HAP-1 (cell line): ENCODE measurements around the gene NOS1AP.

Experiments
- DNase-seq, 2 experiments: peaks; one replicate each; pipeline ENCODE4 v3.0.0-alpha.2; 2016 to 2020; ENCODE audit warnings: low spot score in 2 of 2
- H3K27me3 ChIP-seq: fragments of 250-450 bp; sonication (Bioruptor Pico); 2 replicates; pipeline ENCODE4 v1.5.1; 2020; ENCODE audit warnings: low read depth, mild to moderate bottlenecking, moderate library complexity
- H3K36me3 ChIP-seq: fragments of 250-450 bp; sonication (Bioruptor Pico); replicated peaks from 2 replicates; pipeline ENCODE4 v1.5.1; 2020; ENCODE audit warnings: mild to moderate bottlenecking
- H3K4me1 ChIP-seq: fragments of 250-450 bp; sonication (Bioruptor Pico); 2 replicates; pipeline ENCODE4 v1.5.1; 2020; ENCODE audit warnings: mild to moderate bottlenecking
- H3K4me3 ChIP-seq: fragments of 250-450 bp; sonication (Bioruptor Pico); 2 replicates; pipeline ENCODE4 v1.5.1; 2020; ENCODE audit warnings: mild to moderate bottlenecking, moderate library complexity
- H3K9me3 ChIP-seq: fragments of 250-450 bp; sonication (Bioruptor Pico); 2 replicates; pipeline ENCODE4 v1.5.1; 2020; ENCODE audit warnings: mild to moderate bottlenecking, moderate library complexity
- in situ Hi-C: fragments of 300-500 bp; cut with MboI; formaldehyde crosslinking; loops from 3 replicates; pipeline ENCODE4 v1.14.3; 2020; ENCODE audit warnings: low sequenced_read_pairs, inconsistent platforms, mixed read lengths

NOS1AP gene

DNA sequence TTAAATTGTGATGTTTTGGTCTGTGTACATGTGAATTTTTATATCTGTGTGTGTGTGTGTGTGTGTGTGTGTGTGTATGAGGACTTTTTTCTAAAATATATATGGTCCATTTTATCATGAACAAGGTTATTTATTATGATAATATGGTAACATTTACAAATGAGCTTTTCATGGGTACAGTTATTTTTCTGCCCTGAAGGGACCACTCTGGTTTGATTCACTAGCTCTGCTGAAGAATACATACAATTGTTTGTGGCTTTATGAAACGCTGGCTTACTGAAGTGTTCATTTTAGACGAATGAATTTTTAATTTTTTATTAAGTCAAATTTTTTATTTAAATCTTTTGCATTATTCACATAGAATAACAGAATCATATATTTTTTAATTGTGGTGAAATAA, 235.2 kb downstream of the NOS1AP start:
- Histone ChIP-seq H3K4me1 (no peaks in the 10 kb centered on the region), H3K36me3 (no peaks in the 10 kb centered on the region), H3K27me3 (no peaks in the 10 kb centered on the region), H3K9me3 (no peaks in the 10 kb centered on the region), H3K4me3 (no peak overlapping the region)
- in situ Hi-C loops: no loop called here
- DNase-seq: no peak

DNA sequence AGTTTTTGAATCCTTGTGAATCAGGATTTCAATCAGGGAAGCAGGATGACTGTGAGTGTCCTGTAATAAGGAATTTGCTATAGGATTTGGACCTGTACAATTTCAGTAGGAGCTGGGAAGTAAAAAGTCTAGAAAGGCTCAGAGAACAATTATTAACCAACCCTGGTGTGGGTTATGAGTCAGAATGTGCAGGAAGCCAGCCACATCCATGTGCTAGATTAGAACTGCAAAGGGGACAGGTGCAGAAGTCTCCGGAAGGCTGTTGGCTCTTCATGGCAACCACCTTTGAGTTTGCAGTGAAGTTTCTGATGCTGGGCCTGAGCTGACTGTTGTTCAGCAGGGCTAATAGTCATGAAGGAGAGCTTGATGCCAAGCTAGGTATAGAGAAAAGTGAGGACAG, 236.5 kb downstream of the NOS1AP start:
- no peaks in the 10 kb centered on the region for H3K4me1 ChIP-seq
- in situ Hi-C loops: no loop called here
- no peak overlapping the region for H3K4me3 ChIP-seq
- no peak for DNase-seq
- no peaks in the 10 kb centered on the region for H3K9me3 ChIP-seq
- H3K27me3 ChIP-seq: peaks cover 3% of the 10 kb centered on the region; the same call in 1 of the 2 replicates
- no peaks in the 10 kb centered on the region for H3K36me3 ChIP-seq

DNA sequence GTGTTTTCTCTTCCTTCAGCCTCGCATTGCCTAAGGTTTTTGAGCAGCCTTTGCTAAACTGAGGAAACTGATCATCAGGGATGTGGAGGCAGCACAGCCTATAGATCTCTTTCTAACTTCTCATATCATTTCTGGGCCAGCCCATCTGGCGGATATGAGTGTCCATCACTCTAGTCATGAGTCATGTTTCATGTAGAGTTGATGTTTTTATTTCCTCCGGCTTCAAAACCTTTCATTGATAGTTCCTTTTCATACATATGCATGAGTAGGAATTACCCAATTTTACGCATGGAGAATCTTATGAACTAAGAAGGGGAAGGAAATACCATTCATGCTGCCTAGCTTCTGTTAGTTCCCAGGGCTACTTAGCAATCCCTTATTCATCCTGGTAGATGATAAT, 240.8 kb downstream of the NOS1AP start:
- H3K4me3 ChIP-seq: no peak overlapping the region
- in situ Hi-C loops: no loop called here
- no peak for DNase-seq
- H3K4me1 ChIP-seq: no peaks in the 10 kb centered on the region
- no peaks in the 10 kb centered on the region for H3K36me3 ChIP-seq
- peaks cover 3% of the 10 kb centered on the region; the same call in 1 of the 2 replicates for H3K27me3 ChIP-seq
- no peaks in the 10 kb centered on the region for H3K9me3 ChIP-seq

DNA sequence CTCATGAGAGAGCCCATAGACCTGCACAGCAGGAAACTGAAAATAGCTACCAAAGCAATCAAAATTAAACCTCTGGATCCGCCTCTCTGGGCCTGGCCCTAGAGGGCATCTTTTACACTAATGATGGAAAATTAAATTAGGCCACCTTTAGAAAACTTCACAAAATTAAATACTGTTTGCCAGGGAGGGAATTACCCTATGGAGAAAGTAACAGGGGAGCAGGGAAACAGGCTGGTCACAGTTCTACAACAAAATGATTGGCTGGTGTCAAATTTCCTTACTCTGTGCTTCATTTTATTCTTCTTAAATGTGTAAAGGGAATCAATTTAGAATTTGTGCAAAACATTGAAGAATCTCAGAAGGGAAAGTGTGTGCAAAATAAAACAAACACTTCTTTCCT, 244.7 kb downstream of the NOS1AP start:
- DNase-seq: no peak
- in situ Hi-C loops: no loop called here
- no peaks in the 10 kb centered on the region for H3K36me3 ChIP-seq

DNA sequence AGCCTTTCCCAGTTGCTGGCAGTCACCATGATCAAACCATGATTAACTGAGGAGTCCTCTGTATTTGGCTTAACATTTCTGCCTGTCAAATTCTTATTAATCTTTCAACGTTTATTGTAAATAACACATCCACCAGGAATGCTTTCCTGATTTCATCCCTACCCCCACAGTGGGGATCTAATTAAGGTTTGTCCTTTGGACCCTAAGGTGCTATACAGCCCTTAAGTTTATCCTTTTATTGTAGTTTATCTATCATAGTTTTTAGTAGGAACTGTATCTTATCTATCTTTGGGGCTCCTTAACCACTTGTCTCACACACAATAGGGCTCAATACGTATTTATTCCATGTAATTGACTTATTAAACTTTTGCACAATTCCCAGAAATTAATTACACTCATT, 246.2 kb downstream of the NOS1AP start:
- DNase-seq: no peak
- no peaks in the 10 kb centered on the region for H3K4me1 ChIP-seq
- H3K27me3 ChIP-seq: no peaks in the 10 kb centered on the region; the same call in 1 of the 2 replicates
- in situ Hi-C loops: no loop called here
- H3K36me3 ChIP-seq: no peaks in the 10 kb centered on the region
- no peak overlapping the region for H3K4me3 ChIP-seq
- no peaks in the 10 kb centered on the region for H3K9me3 ChIP-seq

More for the DNA sequence above, 244.7 kb downstream of the NOS1AP start:
- Histone ChIP-seq H3K4me3 (no peak overlapping the region), H3K9me3 (no peaks in the 10 kb centered on the region), H3K27me3 (peaks cover 3% of the 10 kb centered on the region; the same call in 1 of the 2 replicates), H3K4me1 (no peaks in the 10 kb centered on the region)

DNA sequence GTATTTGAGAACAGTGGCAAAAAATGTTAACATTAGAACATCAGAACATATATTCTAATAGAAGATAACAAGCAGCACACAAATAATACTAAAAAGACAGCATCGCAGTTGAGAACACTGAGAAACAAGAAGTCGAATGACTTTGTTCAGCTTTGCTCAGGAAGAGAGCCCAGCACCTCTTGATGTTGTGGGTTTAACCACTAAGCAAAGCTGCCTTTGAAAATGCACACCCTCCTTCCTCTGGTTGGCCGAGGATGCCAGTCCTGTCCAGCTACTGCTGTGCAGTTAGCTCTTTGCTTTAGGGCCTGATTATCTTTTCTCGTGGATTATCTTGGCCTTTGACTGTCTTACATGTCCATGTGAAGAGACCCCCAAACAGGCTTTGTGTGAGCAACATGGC, 246.7 kb downstream of the NOS1AP start:
- no peak overlapping the region for H3K4me3 ChIP-seq
- no peaks in the 10 kb centered on the region for H3K36me3 ChIP-seq
- in situ Hi-C loops: no loop called here
- no peaks in the 10 kb centered on the region for H3K27me3 ChIP-seq
- no peaks in the 10 kb centered on the region for H3K4me1 ChIP-seq
- DNase-seq: no peak
- no peaks in the 10 kb centered on the region for H3K9me3 ChIP-seq

DNA sequence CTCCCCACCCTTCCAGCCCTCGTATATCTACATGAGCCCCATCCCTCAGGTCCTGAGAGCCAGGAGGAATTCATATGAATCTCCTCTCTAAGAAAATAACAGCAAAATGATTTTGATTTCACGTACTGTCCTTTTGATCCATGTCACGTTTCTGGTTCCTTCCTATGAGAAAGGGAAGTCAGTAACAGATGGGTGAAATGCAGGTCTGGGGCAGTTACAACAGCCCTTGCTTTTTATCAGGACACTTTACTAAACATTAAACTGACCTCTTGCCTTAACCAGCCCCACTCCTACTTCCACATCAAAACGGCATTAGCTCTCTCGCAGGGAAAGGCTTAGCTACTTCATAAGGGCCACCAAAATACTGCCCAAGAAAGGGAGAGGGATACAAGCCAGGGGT, 248.1 kb downstream of the NOS1AP start:
- Histone ChIP-seq H3K27me3 (no peaks in the 10 kb centered on the region), H3K36me3 (no peaks in the 10 kb centered on the region), H3K4me1 (no peaks in the 10 kb centered on the region), H3K9me3 (no peaks in the 10 kb centered on the region), H3K4me3 (no peak overlapping the region)
- DNase-seq: no peak
- in situ Hi-C loops: no loop called here

DNA sequence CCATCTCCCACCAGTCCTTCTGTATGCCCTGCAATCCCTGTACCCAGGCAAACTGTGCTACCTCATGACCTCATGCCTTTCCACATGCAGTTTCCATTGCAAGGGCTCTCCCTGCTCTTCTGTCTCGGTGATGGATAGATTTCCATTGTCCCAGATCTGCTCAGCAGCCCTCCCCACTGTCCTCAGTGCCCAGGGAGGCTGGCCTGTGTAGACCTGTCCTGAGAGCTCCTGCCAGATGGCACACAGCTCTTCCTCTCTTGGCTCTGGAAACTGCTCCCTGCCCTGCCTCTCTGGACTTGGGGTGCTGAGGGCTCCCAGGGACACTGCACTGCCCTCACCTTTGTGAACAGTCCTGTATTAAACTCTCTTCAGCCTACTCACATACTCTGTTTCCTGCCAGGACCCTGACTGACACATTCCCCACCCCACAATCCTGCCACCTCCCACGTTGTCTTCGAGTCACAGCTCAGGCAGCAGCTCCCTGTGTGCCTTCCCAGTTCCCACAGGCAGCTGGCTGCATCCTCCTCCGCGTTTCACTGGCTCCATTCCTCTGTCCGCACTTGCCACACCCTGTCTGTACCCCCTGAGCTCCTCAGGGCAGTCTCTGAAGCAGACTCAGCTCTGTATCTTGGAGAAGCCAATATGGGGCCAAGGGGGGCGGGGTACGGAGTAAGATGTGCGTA, 250.1 kb downstream of the NOS1AP start:
- Histone ChIP-seq H3K9me3 (no peaks in the 10 kb centered on the region), H3K27me3 (no peaks in the 10 kb centered on the region), H3K36me3 (no peaks in the 10 kb centered on the region), H3K4me3 (no peak overlapping the region), H3K4me1 (no peaks in the 10 kb centered on the region)
- in situ Hi-C loops: no loop called here
- no peak for DNase-seq

DNA sequence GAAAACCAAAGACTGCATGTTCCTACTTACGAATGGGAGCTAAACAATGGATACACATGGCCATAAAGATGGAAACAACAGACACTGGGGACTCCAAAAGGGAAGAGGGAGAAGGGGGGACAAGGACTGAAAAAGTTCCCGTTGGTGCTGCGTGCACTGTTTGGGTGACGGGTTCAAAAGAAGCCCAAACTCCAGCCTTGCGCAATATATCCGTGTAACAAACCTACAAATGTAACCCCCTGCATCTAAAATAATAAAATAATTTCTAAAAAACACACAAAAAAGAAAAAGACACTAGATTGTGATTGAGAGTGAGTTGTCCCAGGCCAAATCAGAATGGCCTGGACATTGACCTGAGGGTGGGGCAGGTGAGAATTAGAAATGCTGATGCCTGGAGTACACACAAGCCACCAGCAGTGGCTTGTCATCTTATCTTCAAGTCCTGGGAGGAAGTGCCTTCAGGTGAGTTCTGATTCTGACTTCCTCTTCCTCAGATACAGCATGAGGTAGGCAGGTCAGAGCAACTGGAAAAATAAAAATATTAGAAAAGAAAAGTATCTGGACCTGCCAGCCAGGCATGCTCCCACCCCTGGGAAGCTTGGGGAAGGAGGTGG, 252.4 kb downstream of the NOS1AP start:
- Histone ChIP-seq H3K36me3 (no peaks in the 10 kb centered on the region), H3K9me3 (no peaks in the 10 kb centered on the region), H3K4me1 (no peaks in the 10 kb centered on the region), H3K4me3 (no peak overlapping the region), H3K27me3 (no peaks in the 10 kb centered on the region)
- DNase-seq: no peak
- in situ Hi-C loops: no loop called here

DNA sequence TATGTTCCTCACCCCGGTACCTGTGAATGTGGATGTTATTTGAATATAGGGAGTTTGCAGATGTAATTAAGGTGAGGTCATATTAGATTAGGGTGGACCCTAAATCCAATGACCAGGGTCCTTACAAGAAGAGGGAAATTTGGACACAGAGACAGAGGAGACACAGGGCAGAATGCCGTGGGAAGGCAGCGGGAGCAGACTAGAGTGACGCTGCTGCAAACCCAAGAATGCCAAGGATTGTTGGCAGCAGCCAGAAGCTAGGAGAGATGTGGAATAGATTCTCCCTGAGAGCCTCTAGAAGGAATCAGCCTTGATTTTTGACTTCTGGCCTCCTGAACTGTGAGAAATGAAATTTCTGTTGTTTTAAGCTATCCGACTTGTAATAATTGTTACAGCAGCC, 253.5 kb downstream of the NOS1AP start:
- no peak for DNase-seq
- Histone ChIP-seq H3K36me3 (no peaks in the 10 kb centered on the region), H3K4me1 (no peaks in the 10 kb centered on the region), H3K27me3 (no peaks in the 10 kb centered on the region), H3K9me3 (no peaks in the 10 kb centered on the region), H3K4me3 (no peak overlapping the region)
- in situ Hi-C loops: no loop called here

DNA sequence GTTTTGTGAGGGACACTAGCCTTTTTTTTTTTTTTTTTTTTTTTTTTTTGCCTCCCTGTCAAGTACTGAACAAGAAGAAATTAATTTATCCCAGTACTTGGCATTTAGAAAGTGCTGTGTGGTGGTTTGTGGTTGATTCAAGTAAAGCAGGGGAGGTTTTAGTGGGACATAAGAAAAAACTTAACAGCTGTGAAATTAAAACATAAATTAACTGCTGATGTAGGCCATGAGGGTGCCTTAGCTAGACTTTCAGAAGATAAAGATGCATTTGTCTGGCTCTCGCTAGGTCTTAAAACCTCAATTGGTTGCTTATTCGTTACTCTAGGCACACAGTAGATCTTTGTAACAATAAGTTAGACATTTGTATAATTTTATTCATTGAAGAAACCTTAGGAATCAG, 254.9 kb downstream of the NOS1AP start:
- Histone ChIP-seq H3K4me3 (no peak overlapping the region), H3K4me1 (no peaks in the 10 kb centered on the region), H3K36me3 (no peaks in the 10 kb centered on the region), H3K27me3 (no peaks in the 10 kb centered on the region), H3K9me3 (no peaks in the 10 kb centered on the region)
- no peak for DNase-seq
- in situ Hi-C loops: no loop called here

DNA sequence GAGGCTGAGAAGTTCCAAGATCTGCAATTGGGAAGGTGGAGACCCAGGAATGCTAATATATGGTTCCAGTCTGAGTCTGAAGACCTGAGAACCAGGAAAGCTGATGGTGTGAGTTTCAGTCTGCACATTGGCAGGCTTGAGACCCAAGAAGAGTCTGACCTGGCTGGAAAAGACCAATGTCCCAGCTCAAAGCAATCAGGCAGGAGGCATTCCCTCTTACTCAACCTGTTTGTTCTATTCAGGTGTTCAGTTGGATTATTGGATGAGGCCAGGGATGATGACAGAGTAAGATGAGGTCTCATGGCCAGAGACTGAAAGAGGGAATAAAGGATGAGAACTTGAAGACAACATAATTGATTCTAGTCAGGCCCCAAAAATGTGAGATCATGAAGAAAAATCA, 257.1 kb downstream of the NOS1AP start:
- H3K4me3 ChIP-seq: no peak overlapping the region
- H3K36me3 ChIP-seq: no peaks in the 10 kb centered on the region
- no peaks in the 10 kb centered on the region for H3K4me1 ChIP-seq
- no peak for DNase-seq
- no peaks in the 10 kb centered on the region; the same call in 1 of the 2 replicates for H3K27me3 ChIP-seq
- H3K9me3 ChIP-seq: no peaks in the 10 kb centered on the region
- in situ Hi-C loops: no loop called here

DNA sequence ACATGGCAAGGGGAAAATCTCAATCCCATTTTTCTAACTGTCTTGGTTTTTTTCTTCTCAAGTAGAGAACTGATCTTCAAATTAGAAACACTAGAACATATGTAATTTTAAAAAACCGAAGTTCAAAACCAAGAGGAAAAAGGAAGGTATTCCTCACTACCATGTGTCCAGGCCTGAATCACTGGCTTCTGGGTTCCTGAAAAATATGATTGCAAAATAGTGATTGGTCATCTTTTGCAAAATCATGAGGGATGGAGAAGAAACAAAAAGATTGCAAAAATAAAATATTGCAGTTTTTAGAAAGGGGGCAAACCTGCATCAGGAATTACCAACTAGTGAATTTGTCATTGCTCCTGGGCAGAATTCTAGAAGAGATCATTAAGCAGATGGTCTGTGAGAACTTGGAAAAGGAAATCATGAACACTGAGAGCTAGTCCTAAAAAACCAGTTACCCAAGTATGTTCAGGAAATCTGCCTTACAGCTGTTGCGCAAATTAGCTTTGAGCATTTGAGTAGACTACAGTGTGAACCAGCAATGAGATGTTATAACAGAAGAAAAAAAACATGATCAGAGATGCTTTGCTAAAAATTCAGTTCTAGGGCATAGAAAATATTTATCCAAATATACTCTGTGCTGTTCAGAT, 257.8 kb downstream of the NOS1AP start:
- no peak overlapping the region for H3K4me3 ChIP-seq
- no peak for DNase-seq
- no peaks in the 10 kb centered on the region for H3K36me3 ChIP-seq
- in situ Hi-C loops: no loop called here
- no peaks in the 10 kb centered on the region for H3K4me1 ChIP-seq
- no peaks in the 10 kb centered on the region for H3K9me3 ChIP-seq
- no peaks in the 10 kb centered on the region; the same call in 1 of the 2 replicates for H3K27me3 ChIP-seq

DNA sequence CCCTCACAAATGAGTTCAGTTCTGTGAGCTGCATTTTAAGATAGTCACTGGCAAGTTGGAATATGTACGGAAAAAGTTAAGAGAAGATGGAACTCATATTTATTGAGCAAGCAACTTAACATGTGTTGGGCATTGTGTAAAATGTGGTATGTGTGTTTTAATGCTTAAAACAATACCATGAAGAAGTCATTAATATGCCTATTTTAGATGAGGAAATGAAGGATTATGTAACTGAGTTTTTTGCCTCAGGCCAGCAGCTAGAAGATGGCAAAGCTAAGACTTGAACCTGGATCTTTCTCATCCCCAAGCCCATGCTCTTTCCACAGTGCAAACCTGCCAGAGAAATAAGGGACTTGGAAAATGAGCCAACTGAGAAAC, 258.3 kb downstream of the NOS1AP start:
- no peak for DNase-seq
- no peaks in the 10 kb centered on the region for H3K9me3 ChIP-seq
- no peaks in the 10 kb centered on the region for H3K4me1 ChIP-seq
- no peak overlapping the region for H3K4me3 ChIP-seq
- no peaks in the 10 kb centered on the region; the same call in 1 of the 2 replicates for H3K27me3 ChIP-seq
- in situ Hi-C loops: no loop called here
- H3K36me3 ChIP-seq: no peaks in the 10 kb centered on the region
